CD1c-positive myeloid dendritic cell (primary cell): ENCODE results near the gene EYA4.
"Not testable (repeated sequence)": the region's sequence is repeated elsewhere in the genome, so short reads cannot be mapped to it uniquely, and the experiment has no call there.

ENCODE experiments used
- DNase-seq: peaks from one replicate; pipeline ENCODE4 v3.0.0-alpha.2; 2016; ENCODE audit errors: extremely low spot score

EYA4 gene

GRCh38 chr6:133528566-133528965 is 287.4 kb downstream of the EYA4 start:
- DNase-seq, result no peak

- DNase-seq, result no peak
These were observed 291.8 kb downstream of the EYA4 start for GRCh38 chr6:133532908-133533307.

GRCh38 chr6:133539502-133540259 is 298.5 kb downstream of the EYA4 start:
- DNase-seq, result no peak

DNA sequence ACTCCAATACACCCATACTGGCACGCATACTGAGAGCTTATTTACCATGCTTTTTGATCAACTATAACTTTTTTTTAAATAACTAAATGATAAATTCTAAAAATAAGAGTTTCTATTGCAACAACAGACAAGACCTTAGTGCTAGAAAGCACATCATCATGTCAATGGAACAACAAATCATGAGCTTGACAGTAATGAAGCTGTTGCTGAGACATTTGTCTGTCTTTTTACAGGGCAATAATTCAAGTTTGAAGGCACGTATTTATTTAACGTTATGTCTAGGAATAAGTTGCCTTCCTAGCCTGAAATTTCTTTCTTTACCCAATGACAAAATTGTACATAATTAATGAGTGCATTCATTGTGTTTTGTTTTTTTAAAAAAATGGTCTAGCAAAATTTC is 299.2 kb downstream of the EYA4 start:
- no peak for DNase-seq

DNA sequence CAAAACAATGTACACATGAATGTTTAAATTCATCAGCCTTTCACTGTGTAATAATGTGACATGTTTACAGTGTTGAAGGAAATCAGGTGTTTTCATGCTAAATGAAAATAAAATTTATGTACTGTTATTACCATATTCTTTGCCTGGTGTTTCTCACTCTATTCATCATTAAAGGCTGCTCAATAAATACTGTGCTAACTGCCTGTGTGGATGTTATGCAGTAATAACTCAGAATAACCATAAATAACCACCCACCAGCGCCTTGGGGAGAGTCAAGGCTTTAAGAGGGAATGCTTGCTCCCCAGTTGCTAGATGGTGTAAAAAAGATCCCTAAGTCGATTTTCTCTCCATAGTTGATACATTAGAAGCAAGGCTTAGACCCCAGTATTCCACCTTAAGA is 299.9 kb downstream of the EYA4 start:
- DNase-seq, result no peak

DNA sequence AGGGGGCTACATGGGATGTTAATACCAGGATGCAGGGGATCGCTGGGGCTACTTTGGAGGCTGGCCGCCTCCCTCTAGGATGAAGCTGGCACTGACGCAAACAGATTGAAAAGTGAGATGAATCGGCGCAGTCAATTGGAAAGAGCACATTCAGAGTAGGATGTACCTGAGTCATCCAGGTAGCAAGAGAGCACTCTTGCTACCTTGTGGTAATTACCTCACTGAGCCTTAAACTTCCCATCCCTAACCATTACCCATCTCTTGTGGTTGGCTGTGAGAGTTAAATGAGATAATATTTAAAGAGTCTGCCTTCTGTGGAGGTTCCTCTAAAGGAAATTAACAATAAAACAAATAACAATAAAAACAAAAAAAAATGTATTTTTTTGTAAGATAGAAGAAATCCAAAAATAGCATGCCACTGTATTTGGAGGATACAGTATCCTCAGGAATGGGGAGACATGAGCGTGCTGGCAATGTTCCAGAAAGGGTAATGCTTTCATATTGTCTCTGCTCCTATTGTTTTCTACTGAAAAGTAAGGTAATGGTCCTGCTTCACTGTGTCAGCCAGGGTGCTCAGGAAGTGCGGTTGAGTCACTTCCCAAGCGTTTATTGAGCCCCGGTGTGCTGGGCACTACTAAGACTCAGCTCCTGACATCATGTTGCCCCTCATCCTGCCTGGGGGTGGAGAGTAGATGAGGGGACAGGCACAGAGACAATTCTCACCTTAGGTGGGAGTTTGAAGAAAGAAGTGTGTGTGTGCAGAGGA is 301.1 kb downstream of the EYA4 start:
- DNase-seq, result no peak

- DNase-seq, result no peak
These were observed 303.3 kb downstream of the EYA4 start for GRCh38 chr6:133544419-133544818.

DNA sequence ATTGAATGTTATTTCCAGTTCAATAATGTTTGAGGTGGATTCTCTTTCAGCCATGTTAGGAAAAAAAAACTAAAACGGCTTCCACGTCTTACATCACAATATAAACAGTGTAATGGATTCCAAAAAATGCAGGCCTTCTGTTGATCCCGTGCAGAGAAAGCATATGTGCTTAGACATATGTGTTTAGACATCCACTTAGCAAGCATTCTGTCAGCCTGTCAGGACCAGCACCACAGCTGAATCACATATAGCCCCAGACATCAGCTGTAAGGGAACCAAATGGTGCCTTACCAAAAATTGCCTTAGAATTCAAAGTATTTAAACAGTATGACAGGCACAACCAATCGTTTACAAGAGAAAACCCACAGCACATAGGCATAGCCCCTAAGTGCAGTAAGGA is 304.9 kb downstream of the EYA4 start:
- DNase-seq, result no peak

DNA sequence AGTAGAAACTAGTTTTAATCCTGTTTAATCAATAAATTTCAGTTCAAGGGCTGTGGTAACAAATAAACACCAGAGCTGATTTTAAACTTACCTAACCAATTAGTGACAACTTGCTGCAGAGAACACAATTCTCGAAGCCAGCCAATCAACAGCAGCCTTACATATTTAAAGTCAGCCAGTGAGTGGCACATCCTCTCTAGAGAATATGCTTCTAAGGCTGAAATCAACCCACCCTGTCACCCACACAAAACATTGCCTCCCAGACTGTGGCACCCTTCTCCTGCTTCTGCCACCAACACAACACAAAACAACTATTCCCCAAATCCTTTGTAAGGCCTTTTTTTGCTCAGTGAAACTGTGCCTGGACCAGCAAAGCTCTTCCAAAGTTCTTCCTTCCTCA is 306.0 kb downstream of the EYA4 start:
- DNase-seq, result no peak

DNA sequence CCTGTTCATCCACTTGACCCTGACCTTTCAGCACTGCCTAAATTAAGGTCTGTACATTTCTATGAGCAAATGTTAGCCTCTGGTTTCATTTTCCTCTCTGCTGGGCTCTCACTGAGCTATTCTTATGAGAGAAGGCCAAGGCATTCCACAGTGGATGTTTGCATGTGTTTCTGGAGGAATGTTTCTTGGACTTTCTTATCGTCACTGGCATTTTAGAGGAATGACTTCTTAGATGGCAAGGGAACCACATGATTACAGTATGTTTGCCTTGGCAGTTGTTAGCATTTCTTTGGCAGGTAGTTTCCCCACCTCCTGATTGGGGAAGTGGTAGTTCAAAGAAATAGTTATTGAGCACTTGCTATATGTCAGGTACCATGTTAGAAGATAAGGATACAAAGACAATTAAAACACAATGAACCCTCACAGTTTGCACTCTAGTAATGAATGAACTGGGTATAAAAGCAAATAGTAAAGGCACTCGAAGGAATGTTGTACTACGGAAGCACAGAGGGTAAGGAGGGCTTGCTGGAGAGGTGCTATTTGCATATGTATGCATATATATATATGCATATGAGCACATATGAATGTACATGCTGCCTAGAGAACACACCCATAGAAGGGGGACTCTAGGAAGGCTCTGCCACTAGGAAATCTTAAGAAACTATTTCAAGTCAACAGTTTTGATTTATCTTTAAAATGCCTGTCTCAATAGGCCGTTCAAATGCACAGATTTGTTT is 307.4 kb downstream of the EYA4 start:
- DNase-seq, result no peak

- no peak for DNase-seq
These were observed 308.2 kb downstream of the EYA4 start for GRCh38 chr6:133549371-133549801.

DNA sequence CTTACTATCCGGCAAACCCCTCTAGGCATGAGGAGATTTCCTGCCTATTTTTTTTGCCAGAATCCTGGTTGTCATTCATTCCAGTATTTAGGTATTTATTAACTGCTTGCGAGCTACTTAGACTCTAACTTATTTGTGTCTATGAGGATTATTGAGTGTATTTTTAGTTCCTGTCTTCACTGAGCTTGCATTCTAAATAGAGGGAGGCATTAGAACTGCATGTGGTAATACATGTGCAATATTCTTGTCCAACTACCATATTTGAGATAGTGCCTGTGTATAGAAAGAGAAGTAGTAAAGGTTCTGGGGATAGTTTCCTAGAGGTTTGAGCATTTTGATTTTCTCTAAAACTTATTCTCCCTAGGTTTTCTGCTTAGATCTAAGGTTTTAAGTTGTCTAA is 308.9 kb downstream of the EYA4 start:
- DNase-seq, result no peak

DNA sequence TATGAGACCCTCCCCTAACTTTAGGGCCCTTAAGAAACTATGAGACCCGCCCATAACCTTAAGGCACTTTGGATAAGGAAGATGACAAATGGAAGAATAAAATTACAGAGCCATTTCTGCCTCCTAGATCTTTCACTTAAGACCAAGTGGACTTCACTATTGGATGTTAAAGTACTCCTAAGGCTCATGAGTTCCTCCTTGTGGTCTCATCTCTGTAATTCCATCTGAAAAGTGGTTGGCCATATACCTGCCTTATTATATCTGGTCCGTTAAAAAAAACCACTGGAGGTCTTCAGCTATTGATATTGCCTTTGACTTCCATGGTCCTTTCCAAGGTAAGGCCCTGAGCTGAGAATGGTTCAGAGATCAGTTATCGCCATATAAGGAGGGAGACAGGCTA is 310.3 kb downstream of the EYA4 start:
- DNase-seq, result no peak

- no peak for DNase-seq
These were observed 310.7 kb downstream of the EYA4 start for GRCh38 chr6:133551847-133552341.

- DNase-seq, result peak; percentile 5
These were observed 312.5 kb downstream of the EYA4 start for GRCh38 chr6:133553652-133554051.

GRCh38 chr6:133554121-133554520 is 313.0 kb downstream of the EYA4 start:
- not testable (repeated sequence) for DNase-seq

- no peak for DNase-seq
These were observed 314.5 kb downstream of the EYA4 start for GRCh38 chr6:133555685-133556084.

DNA sequence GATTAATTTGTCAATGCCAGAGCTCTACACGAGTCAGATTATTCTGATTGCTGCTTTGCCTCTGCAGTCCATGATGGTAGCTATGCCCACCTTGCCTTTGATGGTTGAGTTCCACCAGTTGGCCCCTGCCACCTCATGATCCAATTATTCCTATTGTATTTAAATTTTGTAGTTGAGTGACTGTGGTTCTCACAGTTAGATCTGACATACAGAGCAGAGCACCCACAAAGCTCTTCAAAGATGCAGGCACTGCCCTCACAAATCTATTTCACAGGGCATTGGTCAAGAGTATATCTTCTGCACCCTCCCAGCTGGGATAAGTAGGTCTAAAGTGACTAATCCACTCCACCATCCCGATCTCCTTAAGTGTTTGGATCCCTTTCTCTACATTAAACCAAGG is 318.8 kb downstream of the EYA4 start:
- no peak for DNase-seq

DNA sequence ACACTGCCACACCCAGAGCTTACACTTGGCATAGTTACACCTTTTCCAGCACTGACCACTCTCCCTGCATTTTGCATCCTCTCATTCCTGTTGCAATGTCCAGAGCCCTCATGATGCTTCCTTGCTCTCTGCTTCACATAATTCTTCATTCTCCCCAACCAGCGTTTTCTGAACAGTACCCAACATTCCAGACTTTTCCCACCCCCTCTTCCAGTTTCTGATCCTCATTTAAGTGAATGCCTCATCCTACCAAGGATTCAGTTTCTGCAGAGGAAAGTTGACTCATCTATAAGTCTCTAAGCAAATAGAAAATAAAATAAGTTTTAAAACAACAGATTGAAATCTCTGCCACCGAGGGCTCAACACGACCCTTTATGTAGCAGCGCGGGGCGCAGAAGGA is 326.5 kb downstream of the EYA4 start:
- no peak for DNase-seq

GRCh38 chr6:133568970-133569889 is 328.1 kb downstream of the EYA4 start:
- no peak for DNase-seq

- DNase-seq, result no peak
These were observed 330.5 kb downstream of the EYA4 start for GRCh38 chr6:133571681-133572080.
